ENCODE data around the gene PEDS1.

GRCh38 chr20:50175938-50176933, 22.7 kb upstream of the PEDS1 start:
- TF ChIP-seq POLR2AphosphoS5 (IDR thresholded peaks at IDR 0.05; ENCODE audit: low read depth, low read length) (no peak), ZNF883 (CRISPR knock-in tag; IDR thresholded peaks at IDR 0.05; ENCODE audit: not compliant biosample characterization) (no peak), CBX2 (IDR thresholded peaks at IDR 0.05; ENCODE audit: low read depth, low read length) (no peak), CBX2 (CRISPR knock-in tag; IDR thresholded peaks at IDR 0.05; ENCODE audit: low read depth) (no peak), HCFC1 (IDR thresholded peaks at IDR 0.05; ENCODE audit: low read depth, low read length) (no peak), ZKSCAN1 (IDR thresholded peaks at IDR 0.05; ENCODE audit: low read length) (no peak), YY1 (IDR thresholded peaks at IDR 0.05; ENCODE audit: insufficient read depth, insufficient replicate concordance, low read depth, low read length) (no peak), KDM1A (CRISPR knock-in tag; IDR thresholded peaks at IDR 0.05) (no peak), POLR2A (IDR thresholded peaks at IDR 0.05; ENCODE audit: insufficient read depth in 1 of 2, low read depth in 2 of 2, low read length in 2 of 2) (no peak), ZZZ3 (CRISPR knock-in tag; IDR thresholded peaks at IDR 0.05; ENCODE audit: borderline replicate concordance) (no peak), SUZ12 (IDR thresholded peaks at IDR 0.05; ENCODE audit: low read depth, low read length) (no peak)
- TF ChIP-seq, protein P1, sequence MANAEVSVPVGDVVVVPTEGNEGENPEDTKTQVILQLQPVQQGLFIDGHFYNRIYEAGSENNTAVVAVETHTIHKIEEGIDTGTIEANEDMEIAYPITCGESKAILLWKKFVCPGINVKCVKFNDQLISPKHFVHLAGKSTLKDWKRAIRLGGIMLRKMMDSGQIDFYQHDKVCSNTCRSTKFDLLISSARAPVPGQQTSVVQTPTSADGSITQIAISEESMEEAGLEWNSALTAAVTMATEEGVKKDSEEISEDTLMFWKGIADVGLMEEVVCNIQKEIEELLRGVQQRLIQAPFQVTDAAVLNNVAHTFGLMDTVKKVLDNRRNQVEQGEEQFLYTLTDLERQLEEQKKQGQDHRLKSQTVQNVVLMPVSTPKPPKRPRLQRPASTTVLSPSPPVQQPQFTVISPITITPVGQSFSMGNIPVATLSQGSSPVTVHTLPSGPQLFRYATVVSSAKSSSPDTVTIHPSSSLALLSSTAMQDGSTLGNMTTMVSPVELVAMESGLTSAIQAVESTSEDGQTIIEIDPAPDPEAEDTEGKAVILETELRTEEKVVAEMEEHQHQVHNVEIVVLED (CRISPR knock-in tag; IDR thresholded peaks at IDR 0.05; ENCODE audit: borderline replicate concordance), result no peak
- TF ChIP-seq, protein P2, sequence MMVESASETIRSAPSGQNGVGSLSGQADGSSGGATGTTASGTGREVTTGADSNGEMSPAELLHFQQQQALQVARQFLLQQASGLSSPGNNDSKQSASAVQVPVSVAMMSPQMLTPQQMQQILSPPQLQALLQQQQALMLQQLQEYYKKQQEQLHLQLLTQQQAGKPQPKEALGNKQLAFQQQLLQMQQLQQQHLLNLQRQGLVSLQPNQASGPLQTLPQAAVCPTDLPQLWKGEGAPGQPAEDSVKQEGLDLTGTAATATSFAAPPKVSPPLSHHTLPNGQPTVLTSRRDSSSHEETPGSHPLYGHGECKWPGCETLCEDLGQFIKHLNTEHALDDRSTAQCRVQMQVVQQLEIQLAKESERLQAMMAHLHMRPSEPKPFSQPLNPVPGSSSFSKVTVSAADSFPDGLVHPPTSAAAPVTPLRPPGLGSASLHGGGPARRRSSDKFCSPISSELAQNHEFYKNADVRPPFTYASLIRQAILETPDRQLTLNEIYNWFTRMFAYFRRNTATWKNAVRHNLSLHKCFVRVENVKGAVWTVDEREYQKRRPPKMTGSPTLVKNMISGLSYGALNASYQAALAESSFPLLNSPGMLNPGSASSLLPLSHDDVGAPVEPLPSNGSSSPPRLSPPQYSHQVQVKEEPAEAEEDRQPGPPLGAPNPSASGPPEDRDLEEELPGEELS (CRISPR knock-in tag; IDR thresholded peaks at IDR 0.05), result no peak

Measured in HepG2 (cell line).